Adipose tissue (tissue), 3 donors: ENCODE data around the gene MLXIPL. TPM values are rescaled to one million over a fixed set of nuclear protein-coding genes. Genes with fewer than 3 reads are reported as not detected.
"Not testable (repeated sequence)": the region's sequence is repeated elsewhere in the genome, so short reads cannot be mapped to it uniquely, and the experiment has no call there.

Experiments
- H3K27ac ChIP-seq: one replicate; pipeline ENCODE4 v1.5.1; 2013; ENCODE audit warnings: low read depth, low read length
- WGBS, 3 donors: extraction: QIAGEN DNeasy Blood & Tissue Kit; methylation state at CpG; one replicate each; pipeline ENCODE4 v1.1.7; 2013; 5-methylcytosine and 5-hydroxymethylcytosine counted together
- polyA plus RNA-seq, 3 donors: library from polyadenylated mRNA; stranded (reverse); fragments of 200-250 nt; gene quantifications; one replicate each; pipeline ENCODE4 v1.2.3, GENCODE V29; 2013
- donor health status: healthy with polysubstance abuse.
- donor health status: Bipolar disorder and iron deficiency.
- donor health status: healthy.

MLXIPL gene, protein sequence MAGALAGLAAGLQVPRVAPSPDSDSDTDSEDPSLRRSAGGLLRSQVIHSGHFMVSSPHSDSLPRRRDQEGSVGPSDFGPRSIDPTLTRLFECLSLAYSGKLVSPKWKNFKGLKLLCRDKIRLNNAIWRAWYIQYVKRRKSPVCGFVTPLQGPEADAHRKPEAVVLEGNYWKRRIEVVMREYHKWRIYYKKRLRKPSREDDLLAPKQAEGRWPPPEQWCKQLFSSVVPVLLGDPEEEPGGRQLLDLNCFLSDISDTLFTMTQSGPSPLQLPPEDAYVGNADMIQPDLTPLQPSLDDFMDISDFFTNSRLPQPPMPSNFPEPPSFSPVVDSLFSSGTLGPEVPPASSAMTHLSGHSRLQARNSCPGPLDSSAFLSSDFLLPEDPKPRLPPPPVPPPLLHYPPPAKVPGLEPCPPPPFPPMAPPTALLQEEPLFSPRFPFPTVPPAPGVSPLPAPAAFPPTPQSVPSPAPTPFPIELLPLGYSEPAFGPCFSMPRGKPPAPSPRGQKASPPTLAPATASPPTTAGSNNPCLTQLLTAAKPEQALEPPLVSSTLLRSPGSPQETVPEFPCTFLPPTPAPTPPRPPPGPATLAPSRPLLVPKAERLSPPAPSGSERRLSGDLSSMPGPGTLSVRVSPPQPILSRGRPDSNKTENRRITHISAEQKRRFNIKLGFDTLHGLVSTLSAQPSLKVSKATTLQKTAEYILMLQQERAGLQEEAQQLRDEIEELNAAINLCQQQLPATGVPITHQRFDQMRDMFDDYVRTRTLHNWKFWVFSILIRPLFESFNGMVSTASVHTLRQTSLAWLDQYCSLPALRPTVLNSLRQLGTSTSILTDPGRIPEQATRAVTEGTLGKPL
- 100 to 1,000 TPM in 2 of 3 donors, 10 to 100 TPM in 1; 44.8 to 258 (median 139) TPM for polyA plus RNA-seq

DNA sequence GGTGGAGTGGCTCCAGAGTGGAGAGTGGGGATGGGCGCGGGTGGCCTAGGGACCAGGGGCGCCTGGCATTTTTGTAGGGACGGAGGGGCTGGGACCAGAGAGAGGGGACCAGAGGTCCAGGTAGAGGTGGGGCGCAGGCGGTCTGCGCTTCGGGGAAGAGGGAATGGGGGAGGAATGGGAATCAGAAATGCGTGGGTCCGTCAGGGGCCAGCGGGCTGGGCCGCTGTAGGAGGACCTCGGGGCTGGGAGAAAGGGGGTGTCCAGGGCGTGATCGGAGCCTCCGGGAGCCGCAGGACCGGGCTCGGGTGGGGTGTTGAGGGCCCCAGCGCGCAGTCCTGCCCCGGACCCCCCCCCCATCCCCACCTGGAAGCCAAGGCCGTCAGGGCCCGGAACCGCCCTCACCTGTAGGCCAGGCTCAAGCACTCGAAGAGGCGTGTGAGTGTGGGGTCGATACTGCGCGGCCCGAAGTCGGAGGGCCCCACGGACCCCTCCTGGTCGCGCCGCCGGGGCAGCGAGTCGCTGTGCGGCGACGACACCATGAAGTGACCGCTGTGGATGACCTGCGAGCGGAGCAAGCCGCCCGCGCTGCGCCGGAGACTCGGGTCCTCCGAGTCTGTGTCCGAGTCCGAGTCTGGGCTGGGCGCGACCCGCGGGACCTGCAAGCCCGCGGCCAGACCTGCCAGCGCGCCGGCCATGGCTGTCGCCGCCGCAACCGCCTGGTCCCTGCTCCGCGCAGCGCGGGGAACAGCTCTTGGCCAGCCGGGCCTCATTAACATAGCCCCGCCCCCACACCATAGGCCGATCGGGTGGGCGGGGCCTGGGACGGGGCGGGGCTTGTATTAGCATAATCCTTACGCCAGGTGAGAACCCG, at the start of gene MLXIPL:
Gene MLXIPL (minus strand): TSS at position 725 of the 871 bp plus-strand sequence. CDS start 30 bp downstream, at position 695.
- H3K27ac ChIP-seq = no peak within 1 kb of the TSS
- 2 to 4% (median 2%) methylated on average over 53 to 80 of the region's 80 CpGs for WGBS, 3 donors

DNA sequence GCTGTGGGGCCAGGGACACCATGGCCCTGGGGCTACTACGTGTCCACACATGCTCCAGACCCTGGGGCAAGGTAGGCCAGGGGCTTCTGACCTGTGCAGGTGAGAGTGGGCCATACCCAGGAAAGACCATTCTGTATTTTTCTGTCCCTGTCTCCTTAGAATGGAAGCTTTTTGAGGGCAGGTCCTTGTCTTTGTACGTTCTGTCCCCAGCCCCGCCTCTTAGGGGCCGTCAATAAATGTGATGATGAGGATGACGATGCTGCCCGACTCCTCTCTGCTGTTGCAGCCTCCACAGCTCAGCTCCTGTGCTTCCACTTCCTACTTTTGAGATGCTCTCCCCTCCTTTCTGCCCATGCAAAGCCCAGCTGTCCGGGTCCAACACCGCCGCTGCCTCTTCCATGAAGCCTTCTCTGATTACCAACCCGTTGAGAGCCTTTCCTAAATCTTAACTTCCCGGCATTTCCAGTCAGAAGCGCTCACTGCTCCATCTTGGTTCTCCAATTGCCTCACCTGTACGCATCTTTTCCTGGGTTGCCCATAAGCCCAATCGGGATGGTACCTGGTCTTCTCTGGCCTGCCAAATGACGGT, 47.6 kb upstream of the MLXIPL start:
- 89 to 92% (median 89%) methylated on average over 15 of the region's 15 CpGs for WGBS, 3 donors
- H3K27ac ChIP-seq = no peak overlapping the region

DNA sequence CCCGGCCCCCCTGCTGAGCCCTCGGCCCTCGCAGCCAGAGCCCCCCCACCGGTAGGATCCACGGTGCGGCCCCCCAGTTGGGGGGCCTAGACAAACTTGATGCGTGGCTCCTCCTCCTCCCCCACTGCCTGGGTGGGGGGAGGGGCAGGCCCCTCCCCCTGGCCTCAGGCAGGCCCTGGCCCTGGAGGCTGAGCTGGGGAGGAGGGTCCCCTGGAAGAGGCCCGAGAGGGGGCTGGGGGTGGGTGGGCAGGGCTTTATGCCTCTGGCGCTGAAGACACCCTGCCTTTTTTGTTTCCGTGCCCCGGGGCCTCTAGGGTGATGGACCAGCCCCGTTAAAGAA, 47.0 kb upstream of the MLXIPL start:
- H3K27ac ChIP-seq = no peak overlapping the region
- 37 to 71% (median 40%) methylated on average over 4 to 12 of the region's 12 CpGs for WGBS, 3 donors

DNA sequence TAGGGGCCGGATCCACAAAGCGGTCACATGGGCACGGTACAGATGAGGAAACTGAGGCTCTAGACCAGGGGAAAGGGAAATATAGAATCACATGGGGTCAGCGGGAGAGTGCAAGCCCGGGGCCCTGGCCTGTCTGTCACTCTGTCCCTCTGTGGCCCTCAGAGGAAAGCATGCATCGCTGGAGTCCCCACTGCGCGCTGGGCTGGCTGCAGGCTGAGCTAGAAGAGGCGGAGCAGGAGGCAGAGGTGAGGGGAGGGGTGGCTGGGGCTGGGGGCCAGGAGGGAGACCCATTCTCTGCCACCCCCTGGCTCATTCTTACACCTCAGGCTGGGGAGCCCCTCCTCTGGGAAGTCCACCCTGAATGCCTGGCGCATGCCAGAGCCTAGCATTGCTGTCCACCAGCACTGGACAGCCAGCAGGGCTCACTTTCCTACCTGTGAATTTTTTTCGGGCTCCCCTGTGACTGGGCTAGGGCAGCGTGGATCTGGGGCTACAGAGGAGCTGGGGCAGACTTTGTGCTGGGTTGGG, 45.6 kb upstream of the MLXIPL start:
- WGBS, 3 donors = 81 to 86% (median 84%) methylated on average over 12 of the region's 12 CpGs
- H3K27ac ChIP-seq = no peak overlapping the region

DNA sequence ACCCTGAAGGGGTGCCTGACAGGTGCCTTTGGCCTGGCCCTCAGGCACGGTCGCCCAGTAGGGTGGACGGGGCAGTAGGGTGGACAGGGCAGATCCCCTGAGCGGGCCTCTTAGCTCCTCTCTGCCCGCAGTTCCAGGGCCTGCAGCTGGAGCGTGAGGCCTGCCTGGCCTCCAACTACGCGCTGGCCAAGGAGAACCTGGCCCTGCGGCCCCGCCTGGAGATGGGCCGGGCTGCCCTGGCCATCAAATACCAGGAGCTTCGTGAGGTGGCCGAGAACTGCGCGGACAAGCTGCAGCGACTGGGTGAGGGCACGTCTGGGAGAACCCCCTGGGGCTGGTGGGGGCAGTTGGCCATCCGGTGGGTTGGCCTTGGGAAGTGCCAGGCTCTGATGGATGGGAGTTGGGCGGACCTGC, 45.0 kb upstream of the MLXIPL start:
- WGBS, 3 donors = 43 to 76% (median 67%) methylated on average over 19 of the region's 19 CpGs
- H3K27ac ChIP-seq = no peak overlapping the region

DNA sequence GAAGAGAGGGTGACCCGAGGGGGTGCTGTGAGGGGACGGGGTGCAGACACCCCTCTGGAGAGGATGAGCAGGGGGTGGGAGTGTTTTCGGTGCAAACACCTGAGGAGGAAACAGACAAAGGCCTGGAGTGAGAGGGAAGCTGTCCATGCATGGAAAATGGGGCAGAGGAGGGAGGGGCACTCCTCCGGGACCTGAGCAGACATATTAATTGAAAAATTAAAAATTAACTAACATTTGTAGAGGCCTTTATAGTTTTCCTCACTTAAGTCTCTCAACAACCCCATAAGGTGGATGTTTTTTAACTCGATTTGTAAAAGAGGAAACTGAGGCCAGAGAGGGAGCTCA, 44.5 kb upstream of the MLXIPL start:
- 16 to 29% (median 28%) methylated on average over 5 of the region's 5 CpGs for WGBS, 3 donors
- H3K27ac ChIP-seq = no peak overlapping the region

DNA sequence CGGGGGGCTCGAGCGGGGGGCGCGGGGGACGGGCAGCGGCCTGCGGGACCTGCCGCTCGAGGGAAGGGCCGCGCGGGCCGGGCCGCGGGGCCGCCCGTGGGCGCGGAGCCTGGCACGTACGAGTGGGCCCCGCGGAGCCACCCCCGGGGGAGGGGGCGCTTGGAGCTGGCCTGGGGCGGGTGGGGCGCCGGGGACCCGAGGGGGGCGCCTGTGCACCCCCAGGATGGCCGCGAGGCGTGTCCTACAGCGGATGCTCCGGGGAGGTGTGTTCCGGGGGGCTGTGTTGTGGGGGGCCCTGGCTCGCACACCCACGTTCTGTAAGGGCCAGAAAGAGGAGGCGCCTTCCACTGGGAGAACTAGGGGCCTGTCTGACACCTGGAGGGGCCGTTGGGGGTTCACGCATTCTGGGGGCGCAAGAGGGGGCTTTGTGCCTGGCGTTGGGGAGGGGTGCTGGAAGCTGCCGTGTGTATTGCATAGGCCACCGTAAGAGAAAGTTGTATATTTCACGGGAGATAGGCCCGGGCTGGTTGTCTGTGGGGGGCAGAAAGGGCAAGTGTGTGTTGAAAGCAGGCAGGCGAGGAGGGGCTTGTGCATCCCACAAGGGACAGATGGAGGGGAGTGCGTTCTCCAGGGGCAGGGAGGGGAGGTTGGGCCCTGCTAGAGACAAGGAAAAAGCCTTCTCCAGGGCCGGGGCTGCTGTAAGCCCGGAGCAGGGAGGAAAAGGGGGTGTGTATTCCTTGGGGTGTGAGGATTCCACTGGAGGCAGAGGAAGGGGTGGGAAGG, 44.0 kb upstream of the MLXIPL start:
- no peak overlapping the region for H3K27ac ChIP-seq
- WGBS, 3 donors = 2 to 3% (median 3%) methylated on average over 24 to 52 of the region's 52 CpGs

DNA sequence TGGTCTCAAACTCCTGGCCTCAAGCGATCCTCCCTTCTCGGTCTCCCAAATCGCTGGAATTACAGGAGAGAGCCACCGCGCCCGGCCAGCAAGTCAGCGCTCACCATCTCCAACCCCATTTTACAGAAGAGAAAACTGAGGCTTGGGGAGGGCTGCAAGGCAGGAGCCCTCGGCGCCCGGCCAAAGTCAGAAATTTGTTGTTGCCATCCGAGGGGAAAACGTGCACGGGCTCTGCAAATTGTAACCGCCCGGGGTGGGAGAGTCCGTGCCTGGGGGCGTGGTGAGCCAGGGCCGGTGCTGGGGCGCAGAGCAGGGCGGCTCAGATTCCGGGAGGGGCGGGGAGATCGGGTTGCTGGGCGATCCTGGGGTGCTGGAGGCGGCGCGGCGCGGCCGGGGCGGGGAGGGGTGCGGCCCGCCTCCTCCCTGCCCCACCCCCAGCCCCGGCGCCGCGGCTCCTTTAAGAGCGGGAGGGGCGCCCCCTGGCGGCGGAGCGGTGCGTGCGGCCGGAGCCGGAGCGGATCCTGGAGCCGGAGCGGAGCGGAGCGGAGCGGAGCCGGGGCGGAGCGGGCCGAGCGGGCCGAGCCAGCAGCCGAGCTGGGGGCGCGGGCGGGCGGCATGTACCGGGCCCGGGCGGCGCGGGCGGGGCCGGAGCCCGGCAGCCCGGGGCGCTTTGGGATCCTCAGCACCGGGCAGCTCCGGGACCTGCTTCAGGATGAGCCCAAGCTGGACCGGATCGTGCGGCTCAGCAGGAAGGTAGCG, 43.2 kb upstream of the MLXIPL start, which contains the start of gene VPS37D:
Gene VPS37D (plus strand): TSS at position 488 of the 759 bp plus-strand sequence. CDS start 128 bp downstream, at position 616.
- H3K27ac ChIP-seq = no peak within 1 kb of the TSS
- WGBS, 3 donors = 3 to 6% (median 5%) methylated on average over 48 to 79 of the region's 79 CpGs

DNA sequence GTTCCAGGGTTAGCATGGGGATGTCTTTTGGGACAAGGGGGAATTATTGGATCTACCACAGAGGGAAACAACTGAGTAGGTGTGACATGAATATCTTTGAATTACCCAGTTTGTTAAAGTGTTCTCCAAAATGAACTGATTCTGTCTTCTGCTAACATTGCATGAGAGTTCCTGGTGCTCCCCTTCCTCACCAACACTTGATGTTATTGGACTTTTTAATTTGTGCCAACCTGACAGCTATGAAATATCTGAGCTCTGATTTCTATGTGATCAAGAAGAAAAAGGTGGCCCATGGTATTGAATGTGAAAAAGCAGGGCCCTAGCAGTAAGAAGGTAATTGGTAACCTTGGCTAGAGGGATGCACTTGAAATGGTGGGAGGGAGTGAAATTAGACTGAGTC, 38.7 kb upstream of the MLXIPL start:
- no peak overlapping the region for H3K27ac ChIP-seq

DNA sequence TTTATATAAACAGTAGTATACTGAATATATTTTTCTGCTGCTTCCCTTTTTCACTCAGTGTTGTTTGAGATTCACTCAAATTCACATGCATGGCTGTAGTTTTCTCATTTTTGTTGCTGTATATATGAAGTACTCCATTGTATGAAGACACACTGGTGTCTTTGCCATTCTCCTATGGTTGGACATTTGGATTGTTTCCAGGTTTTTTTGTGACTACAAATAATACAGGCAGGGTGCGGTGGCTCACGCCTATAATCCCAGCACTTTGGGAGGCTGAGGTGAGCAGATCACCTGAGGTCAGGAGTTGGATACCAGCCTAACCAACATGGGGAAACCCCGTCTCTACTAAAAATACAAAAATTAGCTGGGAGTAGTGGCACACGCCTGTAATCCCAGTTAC, 36.3 kb upstream of the MLXIPL start:
- WGBS, 3 donors = 53 to 76% (median 68%) methylated on average over 4 of the region's 4 CpGs
- H3K27ac ChIP-seq = not testable (repeated sequence)

DNA sequence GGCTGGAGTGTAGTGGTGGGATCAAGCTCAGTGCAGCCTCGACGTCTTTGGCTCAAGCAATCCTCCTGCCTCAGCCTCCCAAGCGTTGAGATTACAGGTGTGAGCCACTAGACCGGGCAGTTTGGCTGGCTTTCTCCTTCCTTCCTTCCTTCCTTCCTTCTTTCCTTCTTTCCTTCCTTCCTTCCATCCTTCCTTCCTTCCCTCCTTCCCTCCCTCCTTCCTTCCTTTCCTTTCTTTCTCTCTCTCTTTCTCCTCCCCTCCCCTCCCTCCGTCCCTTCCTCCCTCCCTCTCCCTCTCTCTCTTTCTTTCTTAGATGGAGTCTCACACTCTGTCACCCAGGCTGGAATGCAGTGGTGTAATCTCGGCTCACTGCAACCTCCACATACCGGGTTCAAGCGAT, 35.7 kb upstream of the MLXIPL start:
- 65 to 67% (median 65%) methylated on average over 8 of the region's 8 CpGs for WGBS, 3 donors
- no peak overlapping the region for H3K27ac ChIP-seq

DNA sequence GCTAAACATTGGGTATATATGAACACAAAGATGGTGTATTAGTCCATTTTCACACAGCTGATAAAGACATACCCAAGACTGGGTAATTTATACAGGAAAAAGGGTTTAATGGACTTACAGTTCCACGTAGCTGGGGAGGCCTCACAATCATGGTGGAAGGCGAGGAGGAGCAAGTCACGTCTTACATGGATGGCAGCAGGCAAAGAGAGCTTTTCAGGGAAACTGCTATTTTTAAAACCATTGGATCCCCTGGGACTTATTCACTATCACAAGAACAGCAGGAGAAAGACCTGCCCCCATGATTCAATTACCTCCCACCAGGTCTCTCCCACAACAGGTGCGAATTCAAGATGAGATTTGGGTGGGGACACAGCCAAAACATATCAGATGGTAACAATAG, 31.0 kb upstream of the MLXIPL start:
- WGBS, 3 donors = 80 to 85% (median 84%) methylated on average over 4 of the region's 4 CpGs

DNA sequence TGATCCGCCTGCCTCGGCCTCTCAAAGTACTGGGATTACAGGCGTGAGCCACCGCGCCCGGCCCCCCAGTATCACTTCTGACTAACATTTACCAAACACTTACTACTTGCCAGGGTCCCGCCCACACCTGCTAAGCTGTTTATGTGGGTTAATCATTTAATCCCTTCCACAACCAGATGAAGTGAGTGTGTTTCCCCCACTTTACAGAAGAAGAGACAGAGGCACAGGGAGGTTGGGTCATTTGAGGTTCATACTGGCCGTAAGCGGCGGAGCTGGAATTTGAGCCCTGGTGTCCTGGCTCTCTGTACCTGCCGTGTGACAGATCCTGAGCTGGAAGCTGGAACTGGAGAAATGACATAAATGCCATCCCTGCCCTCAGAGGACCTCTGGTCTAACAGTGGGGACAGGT, 28.2 kb upstream of the MLXIPL start:
- WGBS, 3 donors = 55 to 82% (median 71%) methylated on average over 11 of the region's 11 CpGs
- H3K27ac ChIP-seq = no peak overlapping the region

More for the DNA sequence above, 31.0 kb upstream of the MLXIPL start:
- not testable (repeated sequence) for H3K27ac ChIP-seq

DNA sequence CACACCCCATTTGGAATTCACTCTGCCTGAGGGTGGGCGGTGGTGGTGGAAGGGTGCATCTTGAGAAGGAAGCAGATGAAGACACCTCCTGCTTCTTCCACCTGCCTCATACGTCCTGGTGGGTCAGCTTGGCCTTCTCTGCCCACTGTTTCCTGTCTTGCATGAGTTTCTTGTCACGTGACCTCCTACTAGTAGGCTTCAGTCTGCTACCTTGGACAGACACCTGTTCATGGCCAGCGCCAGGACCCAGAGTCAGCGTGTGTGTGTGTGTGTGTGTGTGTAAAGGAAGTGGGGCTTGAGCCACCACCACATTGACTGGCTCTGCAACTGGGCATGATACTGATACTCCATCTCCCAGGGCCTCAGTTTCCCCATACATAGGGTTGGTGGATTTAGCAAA, 26.2 kb upstream of the MLXIPL start:
- 49 to 71% (median 60%) methylated on average over 5 of the region's 5 CpGs for WGBS, 3 donors
- no peak overlapping the region for H3K27ac ChIP-seq

DNA sequence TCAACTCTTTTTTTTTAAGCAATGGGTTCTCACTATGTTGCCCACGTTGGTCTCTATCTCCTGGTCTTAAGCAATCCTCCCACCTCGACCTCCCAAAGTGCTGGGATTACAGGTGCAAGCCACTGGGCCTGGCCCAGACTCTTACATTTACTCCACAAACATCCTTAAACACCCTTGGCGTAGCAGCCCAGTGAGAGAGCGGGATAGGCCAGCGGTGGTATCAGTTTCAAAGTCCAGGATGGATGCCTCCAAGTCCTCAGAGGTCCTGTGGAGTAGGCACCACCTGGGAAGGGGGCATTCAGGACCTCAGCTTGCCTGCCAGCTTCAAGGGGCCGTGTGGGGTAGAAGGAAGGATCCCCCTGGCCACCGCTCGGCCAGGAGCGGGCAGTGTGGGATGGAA, 25.3 kb upstream of the MLXIPL start:
- 39 to 60% (median 43%) methylated on average over 9 of the region's 9 CpGs for WGBS, 3 donors
- no peak overlapping the region for H3K27ac ChIP-seq

DNA sequence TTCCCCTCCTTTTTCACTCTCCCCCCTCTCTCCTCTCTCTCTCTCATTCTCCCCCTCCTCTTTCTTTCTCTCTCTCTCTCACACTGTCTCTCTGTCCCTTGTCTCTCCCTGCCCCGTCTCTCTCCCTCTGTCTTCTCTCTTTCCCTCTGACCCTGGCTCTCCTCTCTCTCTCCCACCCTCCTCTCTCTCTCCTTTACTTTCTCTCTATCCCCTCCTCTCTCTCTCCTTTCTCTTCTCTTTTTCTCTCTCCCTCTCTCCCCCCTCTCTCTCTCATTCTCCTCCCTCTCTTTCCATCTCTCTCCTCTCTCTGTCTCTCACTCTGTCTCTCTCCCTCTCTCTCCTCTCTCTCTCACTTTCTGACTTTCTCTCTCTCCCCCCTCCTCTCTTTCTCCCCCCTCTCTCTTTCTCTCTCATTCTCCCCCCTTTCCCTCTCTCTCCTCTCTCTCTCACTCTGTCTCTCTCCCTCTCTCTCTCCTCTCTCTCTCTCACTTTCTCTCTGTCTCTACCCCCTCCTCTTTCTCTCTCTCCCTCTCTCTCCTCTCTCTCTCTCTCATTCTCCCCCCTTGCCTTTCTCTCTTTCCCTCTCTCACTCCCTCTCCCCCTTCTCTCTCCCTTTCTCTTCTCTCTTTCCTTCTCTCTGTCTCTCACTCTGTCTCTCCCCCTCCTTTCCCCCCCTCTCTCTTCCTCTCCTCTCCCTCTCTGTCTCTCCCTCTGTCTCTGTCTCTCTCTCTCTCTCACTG, 24.4 kb upstream of the MLXIPL start:
- no peak overlapping the region for H3K27ac ChIP-seq
- WGBS, 3 donors = 38 to 70% (median 45%) methylated on average over 1 of the region's 1 CpG
